Kidney (tissue), 14 donors: Measurements from ENCODE around the gene CAMTA1. TPM values are rescaled to one million over a fixed set of nuclear protein-coding genes. Genes with fewer than 3 reads are reported as not detected.
A peak's percentile ranks its signal among the peaks of the same experiment; 100 is the strongest.

Experiments
- DNase-seq, 5 donors: peaks; one replicate each; pipeline ENCODE4 v3.0.0-alpha.2; 2013 to 2020
- FAIRE-seq: peaks from 2 replicates; lab custom pipeline; 2012; peaks lifted over from hg19 to GRCh38; lab: Jason Lieb, UNC
- H3K27ac ChIP-seq, 2 donors: one replicate each; pipeline ENCODE4 v1.7.0; 2013; ENCODE audit warnings: low read depth in 2 of 2, low read length in 2 of 2, inconsistent platforms in 1 of 2
- H3K27me3 ChIP-seq: one replicate; pipeline ENCODE4 v1.7.1; 2013; ENCODE audit warnings: low read length, inconsistent platforms; ENCODE audit not compliant: control insufficient read depth, insufficient read depth
- H3K36me3 ChIP-seq, 3 donors: one replicate each; pipeline versions ENCODE4 v1.7.0 to v1.7.1; 2013; ENCODE audit warnings: low read length in 3 of 3, control low read depth in 1 of 3, inconsistent platforms in 1 of 3; ENCODE audit not compliant: insufficient read depth in 3 of 3, control insufficient read depth in 2 of 3
- H3K4me1 ChIP-seq, 3 donors: one replicate each; pipeline versions ENCODE4 v1.7.0 to v1.7.1; 2013; ENCODE audit warnings: low read length in 3 of 3, inconsistent platforms in 1 of 3, low read depth in 1 of 3; ENCODE audit not compliant: control insufficient read depth in 2 of 3, insufficient read depth in 2 of 3
- H3K4me3 ChIP-seq, 3 donors: one replicate each; pipeline versions ENCODE4 v1.7.0 to v1.8.1; 2013; ENCODE audit warnings: low read length in 3 of 3, control low read depth in 1 of 3, inconsistent platforms in 1 of 3
- H3K9ac ChIP-seq, 3 donors: one replicate each; pipeline versions ENCODE4 v1.7.0 to v1.7.1; 2013; ENCODE audit warnings: low read length in 3 of 3, control low read depth in 1 of 3, inconsistent platforms in 1 of 3
- H3K9me3 ChIP-seq, 3 donors: one replicate each; pipeline versions ENCODE4 v1.7.0 to v1.7.1; 2013; ENCODE audit warnings: low read length in 3 of 3, control low read depth in 1 of 3, inconsistent platforms in 1 of 3; ENCODE audit not compliant: control insufficient read depth in 2 of 3, insufficient read depth in 1 of 3
- intact Hi-C: fragments of 100-400 bp; cut with DNase I; formaldehyde crosslinking; loops from one replicate; pipeline ENCODE4 v1.11.1; 2022
- polyA plus RNA-seq: library from polyadenylated mRNA; stranded (reverse); fragments of 350-450 nt; fragmentation: Illumina TruSeq; extraction: RNeasy Lipid Tissue Mini Kit (QIAGEN cat#74804); gene quantifications from one replicate; pipeline ENCODE4 v1.2.3, GENCODE V29; 2014; ENCODE audit warnings: low read depth, low replicate concordance; ENCODE audit not compliant: insufficient read depth
- total RNA-seq: library from RNA; stranded (reverse); fragmentation: NEBNext Ultra II Directional; extraction: Animal tissue kit (Norgen Biotek cat#: 25700); gene quantifications from one replicate; pipeline ENCODE4 v1.2.1, GENCODE V29; 2021
- TF ChIP-seq, protein P1 (sequence below): IDR thresholded peaks from 3 replicates; pipeline ENCODE4 v1.5.1; 2012; ENCODE audit warnings: mild to moderate bottlenecking, moderate library complexity, borderline replicate concordance; ENCODE audit not compliant: insufficient read depth; ENCODE audit errors: extremely low read depth
- donor health status: control.
- donor health status: control.
- donor health status: control.
- donor health status: control.
- donor health status: control.
- donor health status: DM: yes; HTN: yes; CAD: no.
- donor health status: Normal renal cell carcinoma (clear cell type).

The CAMTA1 gene
- total and polyA plus RNA-seq, 2 donors from 2014 or later: 79.0 to 170 TPM

GRCh38 chr1:7644086-7644485, 858.8 kb downstream of the CAMTA1 start:
- Histone ChIP-seq H3K27ac (peak overlapping the region in 1 of 2 donors; percentile 67), H3K9me3 (peaks cover 0 to 6% (median 0%) of the 10 kb centered on the region in 3 donors), H3K4me1 (peaks cover 0 to 31% (median 9%) of the 10 kb centered on the region in 3 donors), H3K27me3 (no peaks in the 10 kb centered on the region), H3K4me3 (no peak overlapping the region), H3K36me3 (no peaks in the 10 kb centered on the region), H3K9ac (no peak overlapping the region)
- no peak for DNase-seq
- FAIRE-seq: no peak
- intact Hi-C loops: no loop called here
- TF ChIP-seq, protein P1, sequence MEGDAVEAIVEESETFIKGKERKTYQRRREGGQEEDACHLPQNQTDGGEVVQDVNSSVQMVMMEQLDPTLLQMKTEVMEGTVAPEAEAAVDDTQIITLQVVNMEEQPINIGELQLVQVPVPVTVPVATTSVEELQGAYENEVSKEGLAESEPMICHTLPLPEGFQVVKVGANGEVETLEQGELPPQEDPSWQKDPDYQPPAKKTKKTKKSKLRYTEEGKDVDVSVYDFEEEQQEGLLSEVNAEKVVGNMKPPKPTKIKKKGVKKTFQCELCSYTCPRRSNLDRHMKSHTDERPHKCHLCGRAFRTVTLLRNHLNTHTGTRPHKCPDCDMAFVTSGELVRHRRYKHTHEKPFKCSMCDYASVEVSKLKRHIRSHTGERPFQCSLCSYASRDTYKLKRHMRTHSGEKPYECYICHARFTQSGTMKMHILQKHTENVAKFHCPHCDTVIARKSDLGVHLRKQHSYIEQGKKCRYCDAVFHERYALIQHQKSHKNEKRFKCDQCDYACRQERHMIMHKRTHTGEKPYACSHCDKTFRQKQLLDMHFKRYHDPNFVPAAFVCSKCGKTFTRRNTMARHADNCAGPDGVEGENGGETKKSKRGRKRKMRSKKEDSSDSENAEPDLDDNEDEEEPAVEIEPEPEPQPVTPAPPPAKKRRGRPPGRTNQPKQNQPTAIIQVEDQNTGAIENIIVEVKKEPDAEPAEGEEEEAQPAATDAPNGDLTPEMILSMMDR: no peak

DNA sequence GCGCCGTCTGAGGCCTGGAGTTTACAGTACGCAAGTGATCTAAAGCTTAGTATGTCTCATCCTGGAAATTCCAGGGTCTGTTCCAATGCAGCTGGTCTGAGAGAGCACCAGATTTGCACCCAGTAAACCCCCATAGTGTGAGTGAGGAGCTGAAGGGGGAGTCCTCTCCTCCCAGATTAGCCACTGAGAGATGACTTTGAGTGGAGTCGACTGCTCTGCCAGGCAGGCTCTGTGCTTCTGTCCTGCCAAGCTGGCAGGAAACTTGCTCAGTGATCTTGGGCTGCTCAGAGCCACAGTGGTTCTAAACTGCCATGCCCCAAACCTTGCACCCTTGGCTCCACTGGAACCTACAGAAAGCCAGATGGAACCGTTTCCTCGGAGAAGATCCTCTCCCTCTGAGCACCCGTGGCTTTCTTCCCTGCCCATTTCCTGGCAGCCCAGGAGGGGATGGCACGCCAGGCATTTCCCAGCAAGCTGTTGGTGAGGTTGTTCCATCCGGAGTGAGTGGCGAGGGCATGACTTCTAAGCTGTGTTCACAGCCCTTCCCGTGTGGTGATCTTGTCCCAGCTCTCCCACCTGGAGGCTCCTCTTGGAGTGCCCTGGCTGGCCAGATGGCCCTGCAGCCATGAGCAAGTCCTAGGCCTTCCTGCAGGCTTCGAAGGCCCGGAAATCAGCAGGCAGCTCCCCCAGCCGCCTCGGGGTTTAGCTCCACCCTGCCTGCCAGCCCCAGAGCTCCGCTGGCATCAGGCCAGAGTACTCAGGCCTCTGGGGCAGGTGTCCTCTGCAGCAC, 859.9 kb downstream of the CAMTA1 start:
- Histone ChIP-seq H3K9me3 (peaks cover 0 to 6% (median 0%) of the 10 kb centered on the region in 3 donors), H3K9ac (no peak overlapping the region), H3K4me1 (peaks cover 0 to 31% (median 9%) of the 10 kb centered on the region in 3 donors), H3K4me3 (no peak overlapping the region), H3K27ac (peak overlapping the region; percentile 57 to 86), H3K27me3 (no peaks in the 10 kb centered on the region), H3K36me3 (no peaks in the 10 kb centered on the region)
- TF ChIP-seq, protein P1: no peak
- FAIRE-seq: no peak
- intact Hi-C loops: no loop called here
- peak in 2 of 5 donors; percentile 48 to 91 for DNase-seq

DNA sequence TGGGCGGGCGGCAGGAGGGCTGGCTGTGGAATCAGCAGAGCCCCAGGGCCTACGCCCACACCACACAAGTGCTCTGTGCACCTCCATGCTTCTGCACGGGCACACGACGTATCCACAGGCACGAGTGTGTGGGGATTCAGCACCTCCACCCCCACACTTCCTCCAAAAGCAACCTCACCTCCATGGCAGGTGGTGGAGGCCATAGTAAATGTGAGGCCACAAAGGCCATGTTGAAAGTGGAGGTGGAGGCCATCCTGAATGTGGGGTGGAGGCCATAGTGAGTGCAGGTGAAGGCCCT, 860.4 kb downstream of the CAMTA1 start:
- H3K9me3 ChIP-seq: peaks cover 0 to 6% (median 0%) of the 10 kb centered on the region in 3 donors
- H3K9ac ChIP-seq: no peak overlapping the region
- TF ChIP-seq, protein P1: no peak
- intact Hi-C loops: no loop called here
- no peaks in the 10 kb centered on the region for H3K27me3 ChIP-seq
- no peaks in the 10 kb centered on the region for H3K36me3 ChIP-seq
- no peak overlapping the region for H3K4me3 ChIP-seq
- FAIRE-seq (no peak), DNase-seq (no peak)
- peaks cover 0 to 31% (median 9%) of the 10 kb centered on the region in 3 donors for H3K4me1 ChIP-seq
- peak overlapping the region; percentile 57 to 86 for H3K27ac ChIP-seq
